HG02870 (cell line): ENCODE results near the gene TRAP1.

Source experiments
- ATAC-seq: cut with Tn5 transposase; IDR thresholded peaks from one replicate; pipeline ENCODE4 v1.9.1; 2021; ENCODE audit warnings: mild to moderate bottlenecking, moderate library complexity; ENCODE audit not compliant: unreplicated experiment

Gene TRAP1

GRCh38 chr16:3717235-3718018 lies at the start of gene TRAP1:
Gene TRAP1, minus strand, starts transcription at chr16:3717524. Its CDS starts 16 bp downstream, at chr16:3717508.
- peak; percentile 80 for ATAC-seq

- no peak for ATAC-seq
Observed at GRCh38 chr16:3766177-3766576, 48.9 kb upstream of the TRAP1 start.

- ATAC-seq = no peak
Observed at GRCh38 chr16:3764409-3764808, 47.1 kb upstream of the TRAP1 start.

GRCh38 chr16:3762107-3762750 lies 44.9 kb upstream of the TRAP1 start:
- no peak for ATAC-seq

GRCh38 chr16:3761375-3762106 lies 44.2 kb upstream of the TRAP1 start:
- ATAC-seq = no peak

GRCh38 chr16:3760518-3760917 lies 43.2 kb upstream of the TRAP1 start:
- no peak for ATAC-seq

GRCh38 chr16:3759736-3760135 lies 42.4 kb upstream of the TRAP1 start:
- ATAC-seq = no peak

GRCh38 chr16:3756113-3756512 lies 38.8 kb upstream of the TRAP1 start:
- no peak for ATAC-seq

GRCh38 chr16:3755249-3755648 lies 37.9 kb upstream of the TRAP1 start:
- no peak for ATAC-seq

GRCh38 chr16:3754772-3755171 lies 37.4 kb upstream of the TRAP1 start:
- no peak for ATAC-seq

- no peak for ATAC-seq
Observed at GRCh38 chr16:3754081-3754703, 36.9 kb upstream of the TRAP1 start.

GRCh38 chr16:3752984-3753383 lies 35.7 kb upstream of the TRAP1 start:
- ATAC-seq = no peak

- no peak for ATAC-seq
Observed at GRCh38 chr16:3751878-3752277, 34.6 kb upstream of the TRAP1 start.

- ATAC-seq = no peak
Observed at GRCh38 chr16:3748307-3748706, 31.0 kb upstream of the TRAP1 start.

- ATAC-seq = no peak
Observed at GRCh38 chr16:3745751-3746355, 28.5 kb upstream of the TRAP1 start.

GRCh38 chr16:3744018-3744417 lies 26.7 kb upstream of the TRAP1 start:
- no peak for ATAC-seq

GRCh38 chr16:3740934-3741333 lies 23.6 kb upstream of the TRAP1 start:
- ATAC-seq = no peak

- no peak for ATAC-seq
Observed at GRCh38 chr16:3740186-3740585, 22.9 kb upstream of the TRAP1 start.

- ATAC-seq = no peak
Observed at GRCh38 chr16:3739636-3740035, 22.3 kb upstream of the TRAP1 start.

- ATAC-seq = no peak
Observed at GRCh38 chr16:3738541-3738940, 21.2 kb upstream of the TRAP1 start.

GRCh38 chr16:3738128-3738527 lies 20.8 kb upstream of the TRAP1 start:
- ATAC-seq = no peak
